KMS-11 (cell line): ENCODE data around the gene TMEM203.
"Not testable (repeated sequence)": the region's sequence is repeated elsewhere in the genome, so short reads cannot be mapped to it uniquely, and the experiment has no call there.

ENCODE experiments used
- H2AFZ ChIP-seq: fragments of 200-600 bp; sonication (generic); 2 replicates; pipeline ENCODE4 v1.6.1; 2016; ENCODE audit warnings: antibody characterized with exemption, mixed run types, low read depth
- H3K27ac ChIP-seq: fragments of 200-600 bp; sonication (generic); 2 replicates; pipeline ENCODE4 v1.6.1; 2016; ENCODE audit warnings: mild to moderate bottlenecking, mixed run types
- H3K27me3 ChIP-seq: fragments of 200-600 bp; sonication (generic); 2 replicates; pipeline ENCODE4 v1.6.1; 2017; ENCODE audit warnings: mild to moderate bottlenecking, low read depth, mixed run types, moderate library complexity; ENCODE audit not compliant: insufficient read depth
- H3K36me3 ChIP-seq: fragments of 200-600 bp; sonication (generic); 2 replicates; pipeline ENCODE4 v1.6.1; 2017; ENCODE audit warnings: mild to moderate bottlenecking, mixed run types; ENCODE audit not compliant: insufficient read depth
- H3K4me1 ChIP-seq: fragments of 200-600 bp; sonication (generic); 2 replicates; pipeline ENCODE4 v1.6.1; 2016; ENCODE audit warnings: mild to moderate bottlenecking, low read depth, mixed run types; ENCODE audit not compliant: poor library complexity, severe bottlenecking
- H3K4me2 ChIP-seq: fragments of 200-600 bp; sonication (generic); 2 replicates; pipeline ENCODE4 v1.7.0; 2016; ENCODE audit warnings: mild to moderate bottlenecking, mixed run types
- H3K4me3 ChIP-seq: fragments of 200-600 bp; sonication (generic); IDR thresholded peaks from 2 replicates; pipeline ENCODE4 v1.6.1; 2017; ENCODE audit warnings: low read depth, low read length, mixed read lengths; ENCODE audit not compliant: insufficient read depth
- H3K79me2 ChIP-seq: fragments of 200-600 bp; sonication (generic); 2 replicates; pipeline ENCODE4 v1.6.1; 2016; ENCODE audit warnings: low read depth, mixed run types; ENCODE audit not compliant: insufficient read depth
- H3K9ac ChIP-seq: fragments of 200-600 bp; sonication (generic); 2 replicates; pipeline ENCODE4 v1.6.1; 2016; ENCODE audit warnings: mild to moderate bottlenecking, mixed run types
- H4K20me1 ChIP-seq: fragments of 200-600 bp; sonication (generic); 2 replicates; pipeline ENCODE4 v1.6.1; 2016; ENCODE audit warnings: mild to moderate bottlenecking, mixed run types; ENCODE audit not compliant: insufficient read depth
- CTCF ChIP-seq: fragments of 200-600 bp; sonication (generic); conservative IDR thresholded peaks from 2 replicates; pipeline ENCODE4 v1.6.1; 2017; ENCODE audit warnings: low read depth, mild to moderate bottlenecking, antibody characterized with exemption, low read length, moderate library complexity, mixed read lengths

The TMEM203 gene

GRCh38 chr9:137243626-137244485 lies 38.4 kb upstream of the TMEM203 start:
- no peak for TF ChIP-seq CTCF
- Histone ChIP-seq H3K79me2 (peaks cover 17% of the 10 kb centered on the region), H3K36me3 (peaks cover 7% of the 10 kb centered on the region; the same call in 1 of the 2 replicates), H4K20me1 (peaks cover 12% of the 10 kb centered on the region; the same call in 1 of the 2 replicates), H3K27ac (no peak overlapping the region), H2AFZ (no peak overlapping the region), H3K9ac (no peak overlapping the region), H3K27me3 (no peaks in the 10 kb centered on the region), H3K4me3 (no peak overlapping the region), H3K4me1 (peaks cover 19% of the 10 kb centered on the region), H3K4me2 (no peak overlapping the region)

GRCh38 chr9:137243266-137243625 lies 37.8 kb upstream of the TMEM203 start:
- H2AFZ ChIP-seq, H3K4me2 ChIP-seq, H3K27ac ChIP-seq, H3K4me3 ChIP-seq, H3K27me3 ChIP-seq, H3K9ac ChIP-seq, H3K36me3 ChIP-seq: not testable (repeated sequence)
- H4K20me1 ChIP-seq: peaks cover 12% of the 10 kb centered on the region; the same call in 1 of the 2 replicates
- H3K79me2 ChIP-seq: peaks cover 17% of the 10 kb centered on the region
- peaks cover 20% of the 10 kb centered on the region for H3K4me1 ChIP-seq

- no peak overlapping the region for H2AFZ ChIP-seq
- H3K79me2 ChIP-seq: peaks cover 17% of the 10 kb centered on the region
- peak overlapping the region; percentile 62; the same call in 1 of the 2 replicates for H3K9ac ChIP-seq
- peaks cover 20% of the 10 kb centered on the region for H3K4me1 ChIP-seq
- peak overlapping the region; percentile 76 for H3K4me2 ChIP-seq
- H3K27me3 ChIP-seq: no peaks in the 10 kb centered on the region
- peaks cover 12% of the 10 kb centered on the region; the same call in 1 of the 2 replicates for H4K20me1 ChIP-seq
- H3K36me3 ChIP-seq: peaks cover 7% of the 10 kb centered on the region; the same call in 1 of the 2 replicates
- no peak overlapping the region for H3K4me3 ChIP-seq
- H3K27ac ChIP-seq: no peak overlapping the region; the same call in 1 of the 2 replicates
- no peak for TF ChIP-seq CTCF
Measured at GRCh38 chr9:137242269-137243203, 37.1 kb upstream of the TMEM203 start.

GRCh38 chr9:137241490-137242268 lies 36.2 kb upstream of the TMEM203 start:
- H2AFZ ChIP-seq: no peak overlapping the region
- no peak for TF ChIP-seq CTCF
- no peak overlapping the region for H3K4me3 ChIP-seq
- H3K4me2 ChIP-seq: peak overlapping the region; percentile 76
- peaks cover 7% of the 10 kb centered on the region; the same call in 1 of the 2 replicates for H3K36me3 ChIP-seq
- H4K20me1 ChIP-seq: peaks cover 12% of the 10 kb centered on the region; the same call in 1 of the 2 replicates
- peak overlapping the region; percentile 52 for H3K27ac ChIP-seq
- peak overlapping the region; percentile 62; the same call in 1 of the 2 replicates for H3K9ac ChIP-seq
- H3K4me1 ChIP-seq: peaks cover 25% of the 10 kb centered on the region
- H3K79me2 ChIP-seq: peaks cover 17% of the 10 kb centered on the region
- no peaks in the 10 kb centered on the region for H3K27me3 ChIP-seq
